Right atrium auricular region (tissue), 2 donors: ENCODE data around the gene MYH7. TPM values are rescaled to one million over a fixed set of nuclear protein-coding genes. Genes with fewer than 3 reads are reported as not detected.
"Not testable (repeated sequence)": the region's sequence is repeated elsewhere in the genome, so short reads cannot be mapped to it uniquely, and the experiment has no call there.

Experiments used
- DNase-seq: peaks from one replicate; pipeline ENCODE4 v3.0.0-alpha.2; 2019; ENCODE audit warnings: low spot score
- H3K27ac ChIP-seq, 2 donors: fragments of 200-600 bp; sonication (generic); 1 replicate in 1 of 2; 2 replicates in 1 of 2; pipeline ENCODE4 v1.5.1; 2016 to 2019
- H3K27me3 ChIP-seq, 2 donors: fragments of 200-600 bp; sonication (generic); one replicate each; pipeline versions ENCODE4 v1.5.1 to v1.6.0; 2017 to 2019
- H3K36me3 ChIP-seq: fragments of 200-600 bp; sonication (generic); one replicate; pipeline ENCODE4 v1.5.1; 2016
- H3K4me1 ChIP-seq, 2 donors: fragments of 200-600 bp; sonication (generic); one replicate each; pipeline versions ENCODE4 v1.5.1 to v1.6.0; 2017 to 2019
- H3K4me3 ChIP-seq, 2 donors: fragments of 200-600 bp; sonication (generic); 1 replicate in 1 of 2; 2 replicates in 1 of 2; pipeline ENCODE4 v1.5.1; 2017 to 2019; ENCODE audit warnings: mild to moderate bottlenecking in 1 of 2, moderate library complexity in 1 of 2
- H3K9me3 ChIP-seq, 2 donors: fragments of 200-600 bp; sonication (generic); one replicate each; pipeline ENCODE4 v1.5.1; 2019
- CTCF ChIP-seq, 2 donors: fragments of 200-600 bp; sonication (generic); IDR thresholded peaks; one replicate each; pipeline ENCODE4 v1.5.1; 2019; ENCODE audit warnings: antibody characterized with exemption in 2 of 2
- total RNA-seq, 2 donors: library from RNA; depleted of rRNA; stranded (reverse); fragments of >200 nt; gene quantifications; one replicate each; pipeline ENCODE4 v1.1.0, GENCODE V29; 2016

Gene MYH7
- total RNA-seq, 2 donors from 2014 or later = 1,082 to 4,592 TPM

- no peaks in the 10 kb centered on the region for H3K9me3 ChIP-seq
- H3K27me3 ChIP-seq = no peaks in the 10 kb centered on the region
- peak overlapping the region; percentile 82 to 92 for H3K27ac ChIP-seq
- H3K36me3 ChIP-seq = peaks cover 40% of the 10 kb centered on the region
- no peak for TF ChIP-seq CTCF (IDR thresholded peaks at IDR 0.05)
- H3K4me3 ChIP-seq = no peak overlapping the region
- H3K4me1 ChIP-seq = peaks cover 0 to 14% of the 10 kb centered on the region in 2 donors
- no peak for DNase-seq
Measured at GRCh38 chr14:23431486-23431885, 4.0 kb downstream of the MYH7 start.

- no peak overlapping the region for H3K4me3 ChIP-seq
- peaks cover 0 to 6% of the 10 kb centered on the region in 2 donors for H3K4me1 ChIP-seq
- no peaks in the 10 kb centered on the region for H3K9me3 ChIP-seq
- H3K27ac ChIP-seq = peak overlapping the region; percentile 82 to 92
- no peak for DNase-seq
- TF ChIP-seq CTCF (IDR thresholded peaks at IDR 0.05) = no peak
- H3K27me3 ChIP-seq = no peaks in the 10 kb centered on the region
- peaks cover 40% of the 10 kb centered on the region for H3K36me3 ChIP-seq
Measured at GRCh38 chr14:23430723-23431085, 4.8 kb downstream of the MYH7 start.

- Histone ChIP-seq H3K27ac (peak overlapping the region; percentile 82 to 92), H3K4me3 (no peak overlapping the region), H3K9me3 (no peaks in the 10 kb centered on the region), H3K27me3 (no peaks in the 10 kb centered on the region), H3K36me3 (peaks cover 40% of the 10 kb centered on the region), H3K4me1 (peaks cover 0 to under 1% of the 10 kb centered on the region in 2 donors)
- no peak for DNase-seq
- TF ChIP-seq CTCF (IDR thresholded peaks at IDR 0.05) = no peak
Measured at GRCh38 chr14:23430016-23430722, 5.3 kb downstream of the MYH7 start.

- Histone ChIP-seq H3K36me3 (peaks cover 45% of the 10 kb centered on the region), H3K27ac (no peak overlapping the region), H3K9me3 (no peaks in the 10 kb centered on the region), H3K27me3 (no peaks in the 10 kb centered on the region), H3K4me1 (no peaks in the 10 kb centered on the region), H3K4me3 (no peak overlapping the region)
- TF ChIP-seq CTCF (IDR thresholded peaks at IDR 0.05) = no peak
- DNase-seq = no peak
Measured at GRCh38 chr14:23428686-23429495, 6.6 kb downstream of the MYH7 start.

GRCh38 chr14:23425798-23426197 lies 9.7 kb downstream of the MYH7 start:
- not testable (repeated sequence) for H3K27me3 ChIP-seq, H3K9me3 ChIP-seq, DNase-seq, H3K4me3 ChIP-seq, H3K4me1 ChIP-seq, H3K27ac ChIP-seq
- peaks cover 55% of the 10 kb centered on the region for H3K36me3 ChIP-seq

- Histone ChIP-seq H3K4me3 (no peak overlapping the region), H3K27me3 (no peaks in the 10 kb centered on the region), H3K4me1 (no peaks in the 10 kb centered on the region), H3K36me3 (peaks cover 55% of the 10 kb centered on the region), H3K9me3 (no peaks in the 10 kb centered on the region), H3K27ac (no peak overlapping the region)
- no peak for TF ChIP-seq CTCF (IDR thresholded peaks at IDR 0.05)
- no peak for DNase-seq
Measured at GRCh38 chr14:23425169-23425568, 10.3 kb downstream of the MYH7 start.
